H9 (cell line): ENCODE data around the gene FREY1. TPM values are rescaled to one million over a fixed set of nuclear protein-coding genes. Genes with fewer than 3 reads are reported as not detected.

Source experiments
- DNase-seq: peaks from one replicate; pipeline ENCODE4 v3.0.0-alpha.2; 2017
- H2AFZ ChIP-seq: one replicate; pipeline ENCODE4 v1.6.1; 2013; ENCODE audit warnings: mild to moderate bottlenecking, low read length, control low read depth, moderate library complexity
- H2AK5ac ChIP-seq: 2 replicates; pipeline ENCODE4 v1.6.1; 2013; ENCODE audit warnings: low read length, control low read depth, mixed read lengths; ENCODE audit not compliant: insufficient read length
- H2BK120ac ChIP-seq: one replicate; pipeline ENCODE4 v1.6.1; 2013; ENCODE audit warnings: low read depth, mild to moderate bottlenecking, low read length, control low read depth, inconsistent platforms; ENCODE audit not compliant: poor library complexity, severe bottlenecking
- H2BK12ac ChIP-seq: 2 replicates; pipeline ENCODE4 v1.6.1; 2013; ENCODE audit warnings: low read length, control low read depth, mixed read lengths, low read depth; ENCODE audit not compliant: insufficient read length
- H2BK15ac ChIP-seq: 2 replicates; pipeline ENCODE4 v1.6.1; 2013; ENCODE audit warnings: low read depth, low read length, control low read depth
- H2BK20ac ChIP-seq: one replicate; pipeline ENCODE4 v1.6.1; 2013; ENCODE audit warnings: low read depth, mild to moderate bottlenecking, low read length, control low read depth, inconsistent platforms; ENCODE audit not compliant: poor library complexity, severe bottlenecking
- H2BK5ac ChIP-seq: 2 replicates; pipeline ENCODE4 v1.6.1; 2013; ENCODE audit warnings: low read length, control low read depth, mixed read lengths; ENCODE audit not compliant: insufficient read length
- H3K14ac ChIP-seq: 2 replicates; pipeline ENCODE4 v1.6.1; 2013; ENCODE audit warnings: low read length, control low read depth; ENCODE audit not compliant: insufficient read depth
- H3K18ac ChIP-seq: 2 replicates; pipeline ENCODE4 v1.6.1; 2013; ENCODE audit warnings: low read depth, mild to moderate bottlenecking, mixed read lengths, low read length, control low read depth; ENCODE audit not compliant: insufficient read length
- H3K23ac ChIP-seq: 2 replicates; pipeline ENCODE4 v1.6.1; 2013; ENCODE audit warnings: low read length, control low read depth, mixed read lengths, low read depth; ENCODE audit not compliant: insufficient read length
- H3K23me2 ChIP-seq: 2 replicates; pipeline ENCODE4 v1.6.1; 2013; ENCODE audit warnings: low read depth, mild to moderate bottlenecking, mixed read lengths, low read length, control low read depth; ENCODE audit not compliant: insufficient read length, poor library complexity, severe bottlenecking
- H3K27ac ChIP-seq: 2 replicates; pipeline ENCODE4 v1.5.1; 2013; ENCODE audit warnings: low read length, control low read depth, mixed read lengths, low read depth; ENCODE audit not compliant: insufficient read length
- H3K27me3 ChIP-seq: 2 replicates; pipeline ENCODE4 v1.6.1; 2013; ENCODE audit warnings: low read length, control low read depth, inconsistent platforms; ENCODE audit not compliant: insufficient read depth
- H3K4ac ChIP-seq: 2 replicates; pipeline ENCODE4 v1.6.1; 2013; ENCODE audit warnings: low read depth, mild to moderate bottlenecking, control low read depth, inconsistent platforms, low read length, moderate library complexity
- H3K4me1 ChIP-seq: 2 replicates; pipeline ENCODE4 v1.6.1; 2013; ENCODE audit warnings: low read length, control low read depth, inconsistent platforms; ENCODE audit not compliant: insufficient read depth
- H3K4me2 ChIP-seq: 2 replicates; pipeline ENCODE4 v1.6.1; 2013; ENCODE audit warnings: low read length, control low read depth, mixed read lengths; ENCODE audit not compliant: insufficient read length, insufficient read depth
- H3K56ac ChIP-seq: 2 replicates; pipeline ENCODE4 v1.6.1; 2013; ENCODE audit warnings: low read depth, mild to moderate bottlenecking, mixed read lengths, low read length, control low read depth; ENCODE audit not compliant: insufficient read length
- H3K79me1 ChIP-seq: 2 replicates; pipeline ENCODE4 v1.6.1; 2013; ENCODE audit warnings: low read depth, mild to moderate bottlenecking, moderate library complexity, low read length, control low read depth, inconsistent platforms; ENCODE audit not compliant: insufficient read depth, poor library complexity, severe bottlenecking
- H3K79me2 ChIP-seq: 2 replicates; pipeline ENCODE4 v1.6.1; 2013; ENCODE audit warnings: low read length, control low read depth, inconsistent platforms; ENCODE audit not compliant: insufficient read depth
- H3K9ac ChIP-seq: 2 replicates; pipeline ENCODE4 v1.6.1; 2013; ENCODE audit warnings: low read length, control low read depth, mixed read lengths; ENCODE audit not compliant: insufficient read length; ENCODE audit errors: extremely low read depth
- H3K9me3 ChIP-seq: one replicate; pipeline ENCODE4 v1.6.1; 2013; ENCODE audit warnings: low read depth, low read length, inconsistent platforms; ENCODE audit not compliant: control insufficient read depth
- H3T11ph ChIP-seq: one replicate; pipeline ENCODE4 v1.6.1; 2013; ENCODE audit warnings: mild to moderate bottlenecking, low read length, control low read depth, inconsistent platforms
- H4K20me1 ChIP-seq: one replicate; pipeline ENCODE4 v1.6.1; 2013; ENCODE audit not compliant: control insufficient read depth, insufficient read length, insufficient read depth
- H4K5ac ChIP-seq: 2 replicates; pipeline ENCODE4 v1.6.1; 2013; ENCODE audit warnings: low read depth, mild to moderate bottlenecking, mixed read lengths, low read length, control low read depth; ENCODE audit not compliant: insufficient read length
- H4K8ac ChIP-seq: replicated peaks from 2 replicates; pipeline ENCODE4 v1.6.1; 2013; ENCODE audit warnings: low read length, control low read depth, mixed read lengths, low read depth; ENCODE audit not compliant: insufficient read length
- H4K91ac ChIP-seq: 2 replicates; pipeline ENCODE4 v1.6.1; 2013; ENCODE audit warnings: low read depth, mild to moderate bottlenecking, moderate library complexity, mixed read lengths, low read length, control low read depth; ENCODE audit not compliant: insufficient read length
- H3K27ac Mint-ChIP-seq, 3 experiments: 2 replicates in 2 of 3; 3 replicates in 1 of 3; pipeline ENCODE4 v1.8.0; 2020 to 2021; ENCODE audit warnings: mixed read lengths in 3 of 3, mild to moderate bottlenecking in 1 of 3, moderate library complexity in 1 of 3
- H3K27me3 Mint-ChIP-seq: 2 replicates; pipeline ENCODE4 v1.8.0; 2021; ENCODE audit warnings: low read depth, mild to moderate bottlenecking, moderate library complexity, mixed read lengths
- H3K36me3 Mint-ChIP-seq, 3 experiments: 2 replicates in 2 of 3; 3 replicates in 1 of 3; pipeline ENCODE4 v1.8.0; 2020 to 2021; ENCODE audit warnings: low read depth in 3 of 3, mixed read lengths in 3 of 3; ENCODE audit not compliant: insufficient read depth in 1 of 3
- H3K4me1 Mint-ChIP-seq, 2 experiments: 2 replicates each; pipeline ENCODE4 v1.8.0; 2020; ENCODE audit warnings: mixed read lengths in 2 of 2
- H3K4me3 Mint-ChIP-seq, 2 experiments: 2 replicates in 1 of 2; 3 replicates in 1 of 2; pipeline ENCODE4 v1.8.0; 2020 to 2021; ENCODE audit warnings: mild to moderate bottlenecking in 2 of 2, mixed read lengths in 2 of 2, moderate library complexity in 1 of 2
- H3K9me3 Mint-ChIP-seq, 2 experiments: 2 replicates in 1 of 2; 3 replicates in 1 of 2; pipeline ENCODE4 v1.8.0; 2020; ENCODE audit warnings: mild to moderate bottlenecking in 2 of 2, mixed read lengths in 2 of 2, moderate library complexity in 1 of 2
- WGBS: extraction: QIAGEN DNeasy Blood & Tissue Kit; methylation state at CpG from one replicate; pipeline ENCODE4 v1.1.7; 2013; ENCODE audit warnings: missing lambda C conversion rate, low lambda C conversion rate, mixed read lengths; ENCODE audit not compliant: insufficient read length; ENCODE audit errors: extremely low coverage; 5-methylcytosine and 5-hydroxymethylcytosine counted together
- total RNA-seq: library from RNA; stranded (reverse); gene quantifications from 2 replicates; pipeline ENCODE4 v1.2.1, GENCODE V29; 2021
- TF ChIP-seq, protein P1 (sequence below): fragments of 200-600 bp; sonication (generic); conservative IDR thresholded peaks from 3 replicates; pipeline ENCODE4 v1.8.0; 2021; ENCODE audit warnings: antibody characterized with exemption, mild to moderate bottlenecking

The FREY1 gene
- total RNA-seq, 1 experiment from 2014 or later, result 2.1 TPM

DNA sequence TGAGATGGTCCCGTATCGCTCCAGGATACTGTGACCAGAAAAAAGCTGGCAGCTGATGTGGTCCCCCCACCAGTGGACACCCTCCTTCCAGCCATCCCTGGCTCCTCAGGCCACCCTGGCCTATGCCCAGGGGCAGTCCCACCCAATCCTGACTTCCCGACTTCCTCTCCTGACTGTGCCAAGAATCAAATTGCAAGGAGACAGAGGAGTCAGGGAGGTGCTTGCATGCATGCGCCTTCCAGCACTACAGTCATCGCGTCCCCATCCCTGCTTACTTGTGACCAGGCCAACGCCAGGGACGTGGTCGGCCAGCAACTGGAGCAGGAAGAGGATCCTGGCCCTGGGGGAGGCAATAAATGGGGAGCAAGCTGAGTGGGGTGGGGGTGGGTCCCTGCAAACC lies 3.6 kb upstream of the FREY1 start:
- H3K27ac Mint-ChIP-seq, result no peak overlapping the region; a peak in 1 of 7 replicates

More for the DNA sequence above, 3.6 kb upstream of the FREY1 start:
- WGBS, result no CpG with 5 or more reads among the region's 9 CpGs
- Mint-ChIP-seq H3K9me3 (no peaks in the 10 kb centered on the region), H3K4me3 (no peak overlapping the region), H3K27me3 (no peaks in the 10 kb centered on the region), H3K36me3 (peaks cover 9 to 32% (median 30%) of the 10 kb centered on the region in 3 experiments), H3K4me1 (peaks cover 2 to 4% of the 10 kb centered on the region in 2 experiments; a peak in 2 of 4 replicates)
- Histone ChIP-seq H3K14ac (no peak overlapping the region), H3K4ac (no peak overlapping the region), H2AK5ac (no peak overlapping the region), H3K27me3 (no peaks in the 10 kb centered on the region), H2BK5ac (no peak overlapping the region), H3K27ac (no peak overlapping the region), H4K8ac (no peak overlapping the region), H3K9me3 (no peaks in the 10 kb centered on the region), H3K9ac (no peak overlapping the region), H3K79me2 (no peaks in the 10 kb centered on the region), H2AFZ (no peak overlapping the region), H4K5ac (no peak overlapping the region), H4K91ac (no peak overlapping the region), H3K18ac (no peak overlapping the region), H3K79me1 (no peaks in the 10 kb centered on the region), H2BK120ac (no peak overlapping the region), H3K23me2 (no peaks in the 10 kb centered on the region), H3K56ac (no peak overlapping the region), H2BK15ac (no peak overlapping the region), H3K23ac (no peak overlapping the region), H4K20me1 (no peaks in the 10 kb centered on the region), H2BK12ac (no peak overlapping the region), H3K4me1 (no peaks in the 10 kb centered on the region), H3T11ph (no peak overlapping the region), H3K4me2 (no peak overlapping the region), H2BK20ac (no peak overlapping the region)
- no peak for DNase-seq
- TF ChIP-seq, protein P1, sequence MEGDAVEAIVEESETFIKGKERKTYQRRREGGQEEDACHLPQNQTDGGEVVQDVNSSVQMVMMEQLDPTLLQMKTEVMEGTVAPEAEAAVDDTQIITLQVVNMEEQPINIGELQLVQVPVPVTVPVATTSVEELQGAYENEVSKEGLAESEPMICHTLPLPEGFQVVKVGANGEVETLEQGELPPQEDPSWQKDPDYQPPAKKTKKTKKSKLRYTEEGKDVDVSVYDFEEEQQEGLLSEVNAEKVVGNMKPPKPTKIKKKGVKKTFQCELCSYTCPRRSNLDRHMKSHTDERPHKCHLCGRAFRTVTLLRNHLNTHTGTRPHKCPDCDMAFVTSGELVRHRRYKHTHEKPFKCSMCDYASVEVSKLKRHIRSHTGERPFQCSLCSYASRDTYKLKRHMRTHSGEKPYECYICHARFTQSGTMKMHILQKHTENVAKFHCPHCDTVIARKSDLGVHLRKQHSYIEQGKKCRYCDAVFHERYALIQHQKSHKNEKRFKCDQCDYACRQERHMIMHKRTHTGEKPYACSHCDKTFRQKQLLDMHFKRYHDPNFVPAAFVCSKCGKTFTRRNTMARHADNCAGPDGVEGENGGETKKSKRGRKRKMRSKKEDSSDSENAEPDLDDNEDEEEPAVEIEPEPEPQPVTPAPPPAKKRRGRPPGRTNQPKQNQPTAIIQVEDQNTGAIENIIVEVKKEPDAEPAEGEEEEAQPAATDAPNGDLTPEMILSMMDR, result no peak
